SHP77 treated with DMSO at 0.1 percent for 48 hours (cell line): ENCODE results near the gene SUFU.
"Not testable (repeated sequence)": the region's sequence is repeated elsewhere in the genome, so short reads cannot be mapped to it uniquely, and the experiment has no call there.

Experiments used
- DNase-seq: peaks from one replicate; lab custom pipeline; 2025; lab: John Stamatoyannopoulos, UW

Gene SUFU

DNA sequence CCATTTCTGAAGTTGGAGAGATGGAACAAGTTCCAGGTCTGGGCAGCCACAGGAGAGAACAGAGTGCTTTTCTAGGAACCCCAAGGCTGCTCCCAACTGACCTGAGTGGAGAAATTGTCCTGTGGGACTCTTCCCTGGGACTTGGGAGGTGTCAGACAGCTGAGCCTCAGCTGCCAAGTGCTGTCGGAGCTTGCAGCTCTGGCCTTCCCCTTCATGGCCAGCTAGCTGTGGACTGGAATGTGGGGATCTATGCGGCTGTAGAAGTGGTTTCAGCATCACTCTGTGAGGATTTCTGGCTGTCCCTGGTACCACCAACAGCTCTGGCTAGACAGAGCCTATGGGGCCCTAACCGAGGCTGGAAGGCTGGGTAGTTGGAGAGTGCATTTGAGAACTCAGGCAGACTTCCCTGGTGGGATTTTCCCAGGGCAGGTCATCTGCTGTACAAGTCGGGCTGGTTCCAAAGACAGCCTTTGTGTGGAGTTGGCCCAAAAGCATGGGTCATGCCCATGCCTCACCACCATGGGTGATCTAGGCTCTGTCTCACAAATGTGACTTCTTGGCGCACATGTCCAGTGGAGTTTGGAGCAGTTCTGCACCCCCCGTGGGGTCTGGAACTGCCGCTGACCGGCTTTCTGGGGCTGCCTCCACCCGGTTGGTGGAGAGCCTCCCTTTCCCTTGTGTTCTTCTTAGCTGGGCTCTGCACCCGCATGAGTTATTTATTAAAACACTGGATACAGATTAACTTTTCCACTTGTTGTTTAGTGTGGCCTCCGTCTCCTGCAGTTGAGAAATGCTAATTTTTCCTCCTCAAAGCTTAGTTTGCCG is 10.9 kb downstream of the SUFU start:
- DNase-seq = no peak

GRCh38 chr10:102515724-102516123 is 12.0 kb downstream of the SUFU start:
- no peak for DNase-seq

DNA sequence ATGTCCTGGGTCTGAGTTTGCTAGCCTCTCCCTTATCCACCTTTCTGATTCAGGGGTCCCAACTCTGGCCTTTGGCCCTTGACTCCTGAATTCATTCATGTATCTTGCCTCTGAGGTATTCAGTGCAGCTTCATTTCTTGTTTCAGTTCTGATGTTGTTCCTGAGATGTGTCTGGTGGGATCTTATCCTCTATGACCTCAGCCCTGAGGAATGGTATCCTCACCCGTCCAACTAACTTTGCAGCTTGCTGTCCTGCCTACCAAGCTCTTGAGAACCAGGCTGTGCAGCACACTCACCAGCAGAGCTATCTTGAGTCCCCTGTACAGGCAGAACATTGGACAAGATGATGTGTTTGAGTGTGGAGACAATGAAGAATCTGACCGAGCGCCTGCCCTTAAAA is 13.8 kb downstream of the SUFU start:
- no peak for DNase-seq

DNA sequence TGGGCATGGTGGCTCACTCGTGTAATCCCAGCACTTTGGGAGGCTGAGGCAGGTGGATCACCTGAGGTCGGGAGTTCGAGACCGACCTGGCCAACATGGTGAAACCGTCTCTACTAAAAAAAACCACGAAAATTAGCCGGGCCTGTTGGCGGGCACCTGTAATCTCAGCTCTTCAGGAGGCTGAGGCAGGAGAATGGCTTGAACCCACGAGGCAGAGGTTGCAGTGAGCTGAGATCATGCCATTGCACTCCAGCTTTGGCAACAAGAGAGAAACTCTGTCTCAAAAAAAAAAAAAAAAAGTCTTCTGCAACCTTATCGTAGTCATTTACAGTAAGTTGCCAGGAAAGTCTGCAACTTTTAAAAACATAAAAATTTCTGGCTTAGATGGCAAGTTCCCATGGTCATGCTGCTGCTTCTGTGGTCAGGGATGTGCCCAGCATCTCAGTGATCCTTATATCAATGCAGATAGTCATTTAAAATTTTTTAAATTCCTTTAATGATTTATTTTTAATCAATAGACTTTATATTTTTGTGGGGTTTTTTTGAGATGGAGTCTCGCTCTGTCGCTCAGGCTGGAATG is 15.6 kb downstream of the SUFU start:
- no peak for DNase-seq

GRCh38 chr10:102522874-102523249 is 19.1 kb downstream of the SUFU start:
- no peak for DNase-seq

DNA sequence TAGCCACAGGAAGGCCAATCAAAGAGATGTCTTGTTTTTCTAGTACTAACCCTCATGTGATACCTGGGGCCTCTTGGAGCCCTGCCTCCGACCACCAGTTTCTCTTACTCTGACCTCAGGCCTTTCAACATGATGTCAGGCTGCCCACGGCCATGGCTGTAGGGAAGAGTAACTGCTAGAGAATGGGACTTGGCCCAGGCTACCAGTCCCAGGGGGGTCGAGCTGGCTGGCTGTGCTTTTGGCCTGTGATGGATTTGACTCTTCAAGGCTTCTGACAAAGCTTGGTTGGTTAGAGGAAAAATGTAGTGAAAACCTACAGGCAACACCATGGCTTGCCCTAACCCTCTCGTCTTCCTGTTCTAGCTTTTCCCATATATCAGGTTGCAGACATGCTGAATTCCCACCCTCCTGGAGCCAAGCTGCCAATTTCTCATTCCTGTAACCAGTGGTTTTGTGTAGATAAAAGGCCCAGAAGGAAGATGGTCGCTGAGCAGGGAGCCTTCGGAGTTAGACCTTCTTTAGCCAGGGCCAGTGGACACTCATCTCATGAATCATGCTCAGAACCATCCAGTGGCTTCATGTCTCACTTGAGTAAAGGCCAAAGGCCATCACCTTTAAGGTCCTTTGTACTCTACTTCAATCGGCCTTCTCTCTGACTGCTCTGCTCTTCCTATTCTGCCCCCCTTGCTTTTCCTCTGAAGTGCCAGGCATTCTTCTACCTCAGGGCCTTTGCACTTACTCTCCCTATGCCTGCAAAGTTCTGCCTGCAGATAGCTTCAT is 19.7 kb downstream of the SUFU start:
- DNase-seq = no peak

- no peak for DNase-seq
Observed at GRCh38 chr10:102524746-102525145, 21.0 kb downstream of the SUFU start.

DNA sequence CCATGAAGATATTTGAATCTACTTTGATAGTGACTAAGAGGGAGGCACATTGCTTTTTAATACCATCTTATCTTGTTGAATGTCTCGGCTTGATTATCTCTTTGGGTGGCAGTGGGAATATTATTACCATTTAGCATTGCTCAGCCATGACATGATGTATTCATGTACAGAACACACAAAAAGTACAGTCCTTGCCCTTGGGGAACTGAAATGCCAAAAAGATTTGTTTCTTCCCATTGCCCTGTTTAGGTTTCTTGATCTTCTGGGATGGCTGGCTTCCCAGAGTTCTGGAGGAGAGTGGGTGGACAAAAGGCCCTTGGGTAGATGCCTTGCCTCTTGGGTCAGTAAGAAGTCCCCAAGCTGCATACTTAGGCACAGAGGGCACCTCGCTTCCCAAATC is 23.8 kb downstream of the SUFU start:
- no peak for DNase-seq

DNA sequence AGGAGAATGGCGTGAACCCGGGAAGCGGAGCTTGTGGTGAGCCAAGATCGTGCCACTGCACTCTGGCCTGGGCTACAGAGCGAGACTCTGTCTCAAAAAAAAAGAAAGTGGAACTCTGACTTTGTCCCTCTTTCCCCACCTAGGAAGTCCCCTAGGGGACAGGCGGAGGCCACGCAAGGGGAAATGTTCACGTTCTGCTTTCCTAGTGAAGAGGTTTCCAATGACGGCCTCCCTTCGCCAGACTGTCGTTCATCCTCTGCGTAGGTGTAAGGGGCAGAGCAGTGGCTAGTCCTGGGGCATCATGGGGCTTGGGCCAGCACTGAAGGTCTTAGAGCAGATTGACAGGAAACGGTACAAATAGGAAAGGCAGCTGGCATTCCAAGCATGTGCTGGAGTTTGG is 30.6 kb downstream of the SUFU start:
- DNase-seq = no peak

DNA sequence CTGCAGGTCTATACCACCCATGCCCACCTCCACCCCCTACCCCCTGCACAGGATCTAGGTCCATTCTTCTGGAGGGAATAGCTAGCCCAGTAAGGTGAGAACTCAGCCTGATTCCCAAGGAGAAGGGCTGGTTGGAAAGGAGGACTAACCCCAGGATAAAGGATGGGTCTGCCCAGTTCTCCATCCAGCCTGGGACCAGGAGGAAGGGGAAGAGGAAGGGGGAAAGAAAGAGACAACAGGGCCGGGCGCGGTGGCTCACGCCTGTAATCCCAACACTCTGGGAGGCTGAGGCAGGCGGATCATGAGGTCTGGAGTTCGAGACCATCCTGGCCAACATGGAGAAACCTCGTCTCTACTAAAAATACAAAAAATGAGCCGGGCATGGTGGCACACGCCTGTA is 31.2 kb downstream of the SUFU start:
- not testable (repeated sequence) for DNase-seq

DNA sequence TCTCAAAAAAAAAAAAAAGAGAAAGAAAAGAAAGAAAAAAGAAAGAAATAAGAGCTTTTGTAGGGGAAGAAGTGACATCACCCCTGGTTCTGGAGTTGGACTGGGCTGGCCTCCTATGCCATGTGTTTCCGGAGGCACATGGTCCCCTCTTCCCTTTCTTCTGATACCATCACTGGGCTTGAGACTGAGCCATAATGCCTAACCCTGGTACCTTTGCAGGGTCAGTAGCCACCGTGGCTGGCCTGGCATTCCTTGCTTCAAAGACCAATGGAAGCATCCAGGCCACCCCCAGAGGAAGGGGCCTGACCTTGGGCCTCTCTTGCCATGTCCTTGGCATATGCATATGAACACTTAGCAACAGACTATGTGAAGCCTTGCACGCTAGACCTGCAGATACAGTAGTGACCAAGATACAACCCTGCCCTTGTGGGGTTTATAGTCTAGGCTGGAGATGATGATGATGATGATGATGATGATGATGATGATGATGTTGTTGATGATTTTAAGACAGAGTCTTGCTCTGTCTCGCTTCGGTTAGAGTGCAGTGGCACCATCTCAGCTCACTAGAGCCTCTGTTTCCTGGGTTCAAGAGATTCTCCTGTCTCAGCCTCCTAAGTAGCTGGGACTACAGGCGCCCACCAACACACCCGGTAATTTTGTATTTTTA is 31.8 kb downstream of the SUFU start:
- no peak for DNase-seq

DNA sequence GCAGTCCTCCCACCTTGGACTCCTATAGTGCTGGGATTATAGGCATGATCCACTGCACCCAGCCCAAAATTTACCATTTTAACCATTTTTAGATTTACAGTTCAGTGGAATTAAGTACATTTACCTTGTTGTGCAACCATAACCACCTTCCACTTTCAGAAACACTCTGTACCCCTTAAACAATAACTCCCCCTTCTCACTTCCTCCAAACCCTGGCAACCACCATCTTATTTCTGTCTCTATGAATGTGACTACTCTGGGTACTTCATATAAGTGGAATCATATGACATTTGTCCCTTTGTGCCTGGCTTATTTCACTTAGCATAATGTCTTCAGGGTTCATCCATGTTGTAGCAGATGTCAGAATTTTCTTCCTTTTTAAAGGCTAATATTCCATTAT is 33.6 kb downstream of the SUFU start:
- no peak for DNase-seq

GRCh38 chr10:102537948-102538347 is 34.2 kb downstream of the SUFU start:
- DNase-seq = no peak

DNA sequence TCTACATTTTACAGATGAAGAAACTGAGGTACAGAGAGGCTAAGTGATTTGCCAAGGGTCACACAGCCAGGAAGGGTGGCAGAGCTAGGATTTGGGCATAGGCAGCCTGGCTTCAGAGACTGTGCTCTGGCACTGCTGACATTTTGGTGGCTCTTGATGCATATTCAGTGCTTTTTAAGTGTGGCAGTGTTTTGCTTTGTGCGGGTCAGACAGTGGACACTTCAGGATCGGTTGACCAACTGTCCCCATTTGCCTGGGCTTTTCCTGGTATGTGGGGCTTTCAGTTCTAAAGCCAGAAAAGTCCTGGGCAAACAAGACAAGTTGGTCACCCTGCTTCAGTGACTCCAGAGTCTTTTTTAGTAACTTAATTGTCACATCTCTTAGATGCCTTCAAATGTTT is 35.0 kb downstream of the SUFU start:
- DNase-seq = no peak

DNA sequence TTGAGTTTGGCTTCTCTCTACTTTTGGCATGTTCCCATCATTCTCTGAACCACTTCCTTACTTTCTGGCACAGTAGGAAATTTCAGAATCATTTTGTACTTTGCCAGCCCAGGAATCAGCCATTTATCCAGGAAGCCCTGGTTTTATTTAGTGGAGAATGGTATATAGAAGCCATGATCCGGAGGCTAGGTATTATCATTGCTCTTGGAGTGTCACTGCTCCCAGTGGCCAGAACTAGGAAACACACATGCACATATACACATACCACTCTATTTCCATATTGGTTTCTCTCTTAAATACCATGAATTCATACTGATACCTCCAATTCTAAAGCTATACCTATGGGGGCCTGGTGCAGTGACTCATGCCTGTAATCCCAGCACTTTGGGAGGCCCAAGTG is 36.3 kb downstream of the SUFU start:
- DNase-seq = no peak

- no peak for DNase-seq
Observed at GRCh38 chr10:102542800-102543418, 39.1 kb downstream of the SUFU start.

- no peak for DNase-seq
Observed at GRCh38 chr10:102545265-102545871, 41.6 kb downstream of the SUFU start.

- DNase-seq = no peak
Observed at GRCh38 chr10:102545997-102546396, 42.2 kb downstream of the SUFU start.

DNA sequence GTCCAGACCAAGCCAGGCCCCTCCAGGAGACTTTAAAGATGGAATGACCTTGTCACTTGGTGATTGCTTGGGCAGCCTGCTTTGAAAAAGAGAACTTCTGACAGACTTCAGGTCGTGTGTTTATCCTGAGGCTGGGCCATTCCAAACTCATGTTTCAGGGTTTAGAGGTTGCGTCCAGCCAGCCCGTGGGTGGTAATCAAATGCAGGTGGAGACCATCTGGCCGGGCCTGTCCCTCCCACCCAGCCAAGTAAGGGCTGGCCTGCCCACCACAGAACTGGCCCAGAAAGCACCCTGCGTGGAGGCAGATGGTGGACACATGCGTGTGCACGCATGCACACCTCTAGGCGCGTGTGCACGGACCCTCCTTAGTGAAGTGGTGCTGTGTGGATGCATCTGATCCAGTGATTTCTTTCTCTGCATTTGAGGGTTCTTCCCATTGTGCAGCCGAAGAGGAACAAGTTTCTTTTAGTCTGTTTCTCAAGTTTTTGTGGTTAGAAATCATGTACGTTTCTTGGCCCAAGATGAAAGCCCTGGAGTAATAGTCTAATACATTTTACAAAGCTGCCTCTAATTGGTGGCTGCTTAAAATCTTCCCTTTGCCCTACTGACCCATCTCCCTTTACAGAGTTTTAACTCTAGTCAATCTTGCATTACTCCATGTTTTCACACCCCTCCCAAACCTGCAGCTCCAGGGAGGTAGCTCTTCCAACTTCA is 43.0 kb downstream of the SUFU start:
- DNase-seq = no peak

GRCh38 chr10:102549549-102549948 is 45.8 kb downstream of the SUFU start:
- DNase-seq = no peak

- DNase-seq = no peak
Observed at GRCh38 chr10:102550636-102551210, 47.0 kb downstream of the SUFU start.
